Activated CD4-positive, alpha-beta T cell treated with anti-CD3 and anti-CD28 coated beads, Interleukin-2, Interleukin-6, amounts not matched to agents 100 ng/mL and 50 ng/mL, durations not matched to agents 16 hours and 8 hours (primary cell): ENCODE measurements around the gene MACO1.
A peak's percentile ranks its signal among the peaks of the same experiment; 100 is the strongest.
"Not testable (repeated sequence)": the region's sequence is repeated elsewhere in the genome, so short reads cannot be mapped to it uniquely, and the experiment has no call there.

Experiments
- DNase-seq: peaks from one replicate; pipeline ENCODE4 v3.0.0-alpha.2; 2020

MACO1 gene

DNA sequence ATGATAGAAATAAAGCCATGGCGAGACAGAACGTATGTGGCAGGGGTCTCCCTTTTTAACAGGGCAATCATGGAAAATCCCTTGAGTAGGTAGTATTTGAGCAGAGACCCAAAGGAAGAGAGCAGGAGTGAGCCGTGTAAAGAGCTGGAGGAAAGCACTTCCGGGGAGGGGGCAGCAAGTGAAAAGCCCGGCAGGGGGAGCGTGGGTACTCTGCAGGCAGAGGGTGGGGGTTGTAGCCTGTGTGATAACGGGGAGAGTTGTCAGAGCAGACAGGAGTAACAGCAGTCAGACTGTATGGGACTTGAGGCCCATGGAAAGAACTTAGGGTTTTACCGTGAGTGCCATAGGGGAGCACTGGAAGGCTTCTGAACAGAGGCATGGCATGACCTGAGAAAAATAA lies 61.6 kb downstream of the MACO1 start:
- no peak for DNase-seq

DNA sequence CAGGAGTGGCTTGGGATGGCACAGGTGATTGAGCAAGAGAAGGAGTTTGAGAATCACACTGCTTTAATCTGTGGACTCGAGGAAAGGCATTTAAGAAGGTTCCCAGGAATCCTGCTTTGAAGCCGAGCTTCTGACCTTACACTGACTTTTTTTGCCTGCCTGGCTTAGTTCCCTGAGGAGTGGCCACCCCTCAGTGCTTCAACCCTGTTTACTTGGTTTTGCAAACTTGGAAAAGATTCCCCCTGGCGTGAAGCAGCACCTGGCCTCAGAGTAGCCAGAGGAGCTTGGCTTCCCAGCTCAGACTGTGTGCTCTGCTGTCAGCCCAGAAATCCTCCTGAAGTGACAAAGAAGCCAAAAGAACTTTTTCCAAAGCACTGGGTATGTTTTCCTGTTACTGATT lies 64.3 kb downstream of the MACO1 start:
- DNase-seq = no peak

DNA sequence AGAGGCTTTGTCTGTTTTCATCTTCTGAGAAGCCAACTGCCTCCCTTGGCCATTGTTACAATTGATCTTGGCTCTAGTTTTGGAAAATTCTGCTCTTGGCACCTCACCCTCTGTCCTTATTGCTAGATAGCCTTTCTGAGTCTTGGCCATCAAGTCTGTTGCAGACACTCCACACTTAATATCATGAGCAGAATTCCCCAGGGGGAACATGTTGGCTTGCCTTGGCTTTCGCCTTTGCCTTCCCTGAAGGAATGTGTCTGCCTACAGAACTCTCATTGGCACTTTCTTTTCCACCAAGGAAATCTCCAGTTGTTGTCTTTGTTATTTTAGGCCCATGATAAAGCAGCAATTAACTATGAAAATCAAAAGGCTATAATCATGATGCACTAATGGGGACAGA lies 70.0 kb downstream of the MACO1 start:
- DNase-seq = no peak

DNA sequence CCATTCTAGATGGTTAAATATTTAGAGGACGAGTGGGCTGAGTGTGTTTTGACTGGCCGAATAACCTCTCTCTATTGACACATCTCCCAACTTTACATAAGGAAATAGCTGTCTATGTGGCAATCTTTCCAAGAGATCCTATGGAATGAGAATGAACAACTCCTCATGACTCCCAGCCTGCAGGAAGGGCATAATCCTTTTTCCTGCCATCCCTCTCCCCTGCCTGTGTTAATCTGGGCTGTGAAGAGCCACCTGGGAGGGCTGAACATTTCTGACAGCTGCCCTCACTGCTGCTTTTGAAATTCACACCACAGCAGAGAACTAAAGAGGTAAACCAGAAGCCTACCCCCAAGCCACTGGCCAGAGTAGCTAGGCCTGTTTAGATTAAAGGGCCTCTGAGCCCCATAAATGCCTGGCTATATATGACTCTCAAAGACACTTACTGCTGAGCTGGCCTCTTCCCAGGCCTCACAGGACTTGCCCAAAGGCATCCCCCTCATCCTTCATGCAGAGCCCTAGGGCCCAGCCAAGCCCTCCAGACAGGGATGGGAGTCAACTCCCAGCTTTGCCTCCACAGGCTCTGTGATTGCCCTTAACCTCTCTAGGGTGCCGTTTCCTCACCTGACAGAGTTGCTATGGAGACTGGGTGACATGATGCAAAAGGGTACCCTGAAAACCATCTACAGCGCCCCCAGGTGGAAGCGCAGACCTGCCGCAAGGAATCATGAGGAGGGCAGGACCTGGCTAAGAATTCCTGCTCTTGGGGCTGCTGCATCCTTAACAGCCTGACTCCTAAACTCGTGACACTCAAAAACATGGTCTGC lies 70.8 kb downstream of the MACO1 start:
- peak; percentile 9 for DNase-seq

DNA sequence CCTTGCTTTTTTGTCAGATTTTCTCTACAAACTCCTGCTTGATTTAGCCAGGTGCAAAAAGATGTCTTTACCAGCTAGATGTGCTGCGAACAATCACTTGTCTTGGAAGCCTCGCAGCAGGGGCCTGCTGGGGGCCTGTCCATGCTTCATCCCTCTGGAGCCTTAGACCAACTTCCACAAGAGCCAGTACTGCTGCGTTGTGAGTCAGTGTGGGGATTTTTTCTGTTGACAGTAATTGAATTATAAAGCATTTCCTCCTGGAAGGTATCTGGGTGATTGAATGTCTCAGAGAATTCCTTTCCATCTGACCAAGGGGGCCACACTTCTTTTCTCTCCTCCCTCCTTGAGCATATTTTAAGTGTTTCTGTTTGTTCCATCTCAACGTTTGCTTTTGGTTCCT lies 72.3 kb downstream of the MACO1 start:
- no peak for DNase-seq

DNA sequence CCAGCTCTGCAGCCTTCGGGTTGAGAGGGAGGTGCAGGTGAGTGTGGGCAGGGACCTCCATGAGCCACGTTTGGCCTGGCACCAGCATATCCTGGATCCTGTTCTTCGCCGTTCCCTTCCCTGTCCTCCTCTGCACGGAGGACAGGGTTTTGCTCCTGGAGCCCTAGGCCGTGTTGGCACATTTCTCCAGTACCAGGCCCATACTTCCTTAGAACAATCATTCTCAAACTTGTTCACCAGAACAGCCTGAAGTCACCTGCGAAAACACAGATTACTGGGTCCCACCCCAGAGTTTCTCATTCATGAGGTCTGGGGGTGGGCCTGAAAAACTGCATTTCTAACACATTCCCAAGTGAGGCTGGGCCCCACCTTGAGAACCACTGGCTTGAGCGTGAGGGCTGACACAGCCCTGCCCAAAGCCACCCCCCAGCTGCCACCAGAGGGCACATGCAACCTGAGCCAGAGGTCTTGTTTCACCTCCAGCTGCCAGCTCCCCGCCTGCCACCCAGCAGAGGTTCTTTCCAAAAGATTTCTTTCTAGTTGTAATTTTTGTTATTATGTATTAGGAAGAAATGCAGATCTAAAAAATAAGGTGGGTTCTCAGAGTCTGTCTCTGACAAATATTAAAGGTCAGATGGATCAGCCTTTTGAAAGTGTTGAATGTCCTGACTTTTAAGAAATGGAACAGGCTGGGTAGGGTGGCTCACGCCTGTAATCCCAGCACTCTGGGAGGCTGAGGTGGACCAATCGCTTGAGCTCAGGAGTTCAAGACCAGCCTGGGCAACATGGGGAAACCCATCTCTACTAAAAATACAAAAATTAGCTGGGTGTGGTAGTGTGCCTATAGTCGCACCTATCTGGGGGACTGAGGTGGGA lies 73.1 kb downstream of the MACO1 start:
- DNase-seq = peak; percentile 44

DNA sequence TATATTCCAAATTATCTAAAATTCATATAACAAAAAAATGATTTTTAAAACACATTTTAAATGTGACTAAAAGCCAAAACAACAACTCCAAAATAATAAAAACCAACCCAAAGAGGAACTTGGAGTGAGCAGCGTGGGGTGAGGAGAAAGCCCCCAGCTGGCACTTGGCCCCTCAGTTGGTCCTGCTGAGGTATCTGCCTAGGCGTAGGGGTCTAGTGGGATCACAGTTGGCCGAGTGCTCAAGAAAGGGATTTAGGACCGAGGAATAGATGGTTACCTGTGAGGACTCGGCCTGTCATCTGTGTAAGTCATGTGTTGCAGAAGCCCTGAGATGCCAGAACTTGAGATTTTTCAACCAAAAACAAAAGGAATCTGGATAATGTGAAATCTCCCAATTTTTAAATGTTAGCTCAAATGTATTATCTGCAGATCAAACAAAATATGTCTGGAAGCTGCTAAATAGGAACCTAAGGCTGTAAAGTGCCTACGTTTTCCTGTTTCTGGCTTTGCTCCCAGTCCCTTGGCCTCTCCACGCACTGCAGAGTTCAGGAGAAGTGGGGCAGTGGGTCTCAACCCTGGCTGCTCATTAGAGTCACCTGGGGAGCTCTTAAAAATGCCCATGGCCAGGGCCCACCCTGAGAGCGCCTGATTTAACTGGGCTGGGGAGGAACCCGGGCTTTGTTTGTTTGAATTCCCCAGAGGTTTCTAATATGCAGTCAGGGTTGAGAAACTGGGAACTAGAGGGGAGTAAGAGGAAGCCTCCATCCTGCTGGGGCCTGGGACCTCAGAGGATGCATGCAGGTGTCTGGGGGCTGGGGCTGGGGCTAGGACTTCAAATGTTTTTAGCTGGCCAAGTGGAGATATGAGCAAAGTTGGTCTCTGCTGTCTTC lies 74.3 kb downstream of the MACO1 start:
- DNase-seq = no peak

DNA sequence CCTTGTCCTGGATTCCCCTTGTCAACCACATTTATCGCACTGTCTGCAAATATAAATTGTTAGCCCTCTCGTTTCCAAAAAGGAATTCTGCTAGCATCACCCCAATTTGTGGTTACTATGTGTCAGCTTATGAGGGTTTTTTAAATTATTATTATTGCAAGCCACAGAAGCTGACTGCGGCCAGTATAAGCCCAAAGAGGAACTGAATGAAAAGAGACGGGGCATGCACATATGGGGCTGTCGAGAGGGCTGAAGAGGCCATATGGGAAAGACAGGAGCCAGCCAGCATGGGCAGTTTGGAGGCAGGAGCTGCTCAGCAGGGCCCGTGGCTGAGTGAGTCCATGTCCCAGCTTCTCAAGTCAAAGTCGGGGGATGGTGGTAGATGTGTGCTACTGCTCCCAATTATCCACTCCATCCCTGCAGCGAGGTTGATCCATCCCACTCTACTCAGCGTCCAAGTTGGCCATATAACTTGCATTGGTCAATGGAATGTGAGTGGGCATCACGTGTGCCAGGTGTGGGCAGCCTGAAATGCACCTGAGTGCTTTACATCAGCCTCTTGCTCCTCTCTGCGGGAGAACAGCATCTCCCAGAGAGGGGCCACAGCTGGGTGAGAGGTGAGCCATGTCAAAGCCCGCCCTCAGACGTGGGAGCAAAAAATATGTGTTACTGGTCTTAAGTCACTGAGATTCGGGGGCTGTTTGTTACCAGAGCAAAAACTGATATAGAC lies 75.1 kb downstream of the MACO1 start:
- DNase-seq = no peak

DNA sequence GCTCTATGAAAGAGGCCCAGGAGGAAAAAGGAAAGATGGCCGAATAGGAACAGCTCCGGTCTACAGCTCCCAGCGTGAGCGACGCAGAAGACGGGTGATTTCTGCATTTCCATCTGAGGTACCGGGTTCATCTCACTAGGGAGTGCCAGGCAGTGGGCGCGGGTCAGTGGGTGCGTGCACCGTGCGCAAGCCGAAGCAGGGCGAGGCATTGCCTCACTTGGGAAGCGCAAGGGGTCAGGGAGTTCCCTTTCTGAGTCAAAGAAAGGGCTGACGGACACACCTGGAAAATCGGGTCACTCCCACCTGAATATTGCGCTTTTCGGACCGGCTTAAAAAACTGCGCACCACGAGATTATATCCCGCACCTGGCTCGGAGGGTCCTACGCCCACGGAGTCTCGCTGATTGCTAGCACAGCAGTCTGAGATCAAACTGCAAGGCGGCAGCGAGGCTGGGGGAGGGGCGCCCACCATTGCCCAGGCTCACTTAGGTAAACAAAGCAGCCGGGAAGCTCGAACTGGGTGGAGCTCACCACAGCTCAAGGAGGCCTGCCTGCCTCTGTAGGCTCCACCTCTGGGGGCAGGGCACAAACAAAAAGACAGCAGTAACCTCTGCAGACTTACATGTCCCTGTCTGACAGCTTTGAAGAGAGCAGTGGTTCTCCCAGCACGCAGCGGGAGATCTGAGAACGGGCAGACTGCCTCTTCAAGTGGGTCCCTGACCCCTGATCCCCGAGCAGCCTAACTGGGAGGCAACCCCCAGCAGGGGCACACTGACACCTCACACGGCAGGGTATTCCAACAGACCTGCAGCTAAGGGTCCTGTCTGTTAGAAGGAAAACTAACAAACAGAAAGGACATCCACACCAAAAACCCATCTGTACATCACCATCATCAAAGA lies 76.1 kb downstream of the MACO1 start:
- not testable (repeated sequence) for DNase-seq

DNA sequence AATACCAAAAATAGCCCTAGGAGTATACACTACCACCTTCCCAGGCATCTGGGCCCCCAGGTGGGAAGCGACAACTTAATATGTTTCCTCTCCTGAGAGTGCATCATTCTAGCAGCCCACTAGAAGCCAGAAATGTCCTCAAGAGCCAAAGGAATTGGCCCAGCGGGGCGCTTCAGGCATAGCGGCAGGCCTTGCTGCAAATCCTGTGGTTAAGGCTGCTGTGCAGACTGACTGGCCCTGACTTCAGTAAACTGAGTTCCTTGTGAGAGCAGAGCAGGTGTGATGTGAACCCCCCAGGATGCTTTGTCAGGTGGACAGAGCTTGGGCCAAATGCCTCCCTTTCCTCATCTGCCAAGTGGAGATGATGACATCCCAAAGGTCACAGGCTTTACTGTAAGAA lies 83.0 kb downstream of the MACO1 start:
- no peak for DNase-seq

DNA sequence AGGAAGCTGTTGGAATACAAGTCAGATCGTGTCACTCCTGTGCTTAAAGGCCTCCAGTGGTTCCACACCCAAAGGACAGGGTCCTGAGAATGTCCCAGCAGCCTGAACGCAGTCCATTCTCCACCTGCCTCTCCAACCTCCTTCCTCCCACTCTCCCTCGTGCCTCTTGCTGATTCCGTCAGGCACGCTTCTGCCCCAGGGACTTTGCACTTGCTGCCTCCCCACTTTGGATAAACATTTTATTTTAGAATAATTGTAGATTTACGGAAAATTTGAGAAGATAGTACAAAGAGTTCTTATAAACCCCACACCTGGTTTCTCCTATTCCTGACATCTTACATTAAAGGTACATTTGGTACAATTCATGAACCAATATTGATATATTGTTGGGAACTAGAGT lies 84.3 kb downstream of the MACO1 start:
- no peak for DNase-seq

DNA sequence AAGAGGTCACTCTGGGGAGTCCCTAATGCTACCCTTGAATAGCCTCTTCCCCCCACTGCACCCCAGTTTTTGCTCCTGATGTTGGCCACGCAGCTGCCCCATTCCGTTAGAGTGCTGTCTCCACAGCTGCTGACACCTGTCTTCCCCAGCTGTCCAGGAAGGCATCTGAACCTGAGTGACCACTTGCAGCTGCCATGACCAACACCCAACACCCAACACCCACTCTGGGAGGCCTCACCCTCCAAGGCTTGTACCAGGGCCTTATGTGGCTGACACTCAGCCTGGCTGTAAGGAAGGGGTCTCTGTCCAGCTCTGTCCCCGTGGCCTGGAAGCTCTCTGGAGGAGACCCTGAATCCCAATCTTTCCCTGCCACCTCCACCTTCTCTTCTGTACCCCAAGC lies 86.0 kb downstream of the MACO1 start:
- no peak for DNase-seq

DNA sequence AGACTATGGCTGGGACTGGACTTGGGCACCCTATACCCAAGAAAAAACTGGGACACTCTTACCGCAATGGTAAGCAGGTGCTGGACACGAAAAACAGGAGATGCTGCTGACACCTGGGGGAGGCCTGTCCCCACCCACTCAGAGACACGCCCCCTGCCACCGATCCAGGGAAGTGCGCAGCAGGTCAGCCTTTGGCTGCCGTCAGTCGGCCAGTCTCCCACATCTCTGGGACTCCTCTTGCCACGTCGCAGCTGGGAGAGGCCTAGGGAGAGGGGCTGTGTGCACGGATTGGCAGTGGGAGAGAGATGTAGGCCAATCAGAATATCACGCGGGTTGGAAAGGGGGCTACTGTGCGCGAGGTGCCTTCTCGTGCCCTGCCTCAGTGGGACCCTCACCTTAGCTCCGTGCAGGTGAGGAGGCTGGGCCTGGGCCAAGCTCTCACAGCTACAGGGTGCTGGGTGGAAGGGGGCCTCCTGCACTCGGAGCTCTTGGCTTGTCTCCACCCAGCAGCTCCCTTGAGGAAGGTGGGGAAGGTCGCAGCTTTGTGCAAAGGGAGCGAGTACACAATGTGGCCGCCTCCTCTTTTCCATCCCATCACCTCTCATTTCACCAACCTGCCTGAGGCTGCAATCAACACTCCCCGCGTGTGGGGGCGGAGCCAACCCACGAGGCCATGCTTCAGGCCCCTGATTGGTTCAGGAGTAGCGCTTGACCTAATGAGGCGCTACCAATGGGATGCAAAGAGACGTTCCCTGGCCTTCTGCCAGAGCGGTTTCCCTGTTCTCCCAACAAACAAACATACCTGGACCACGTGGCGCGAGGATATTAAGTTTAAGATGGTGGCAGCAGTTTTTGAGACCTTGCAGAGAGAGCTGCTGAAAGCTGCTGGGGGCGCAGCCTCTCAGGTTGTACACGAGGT lies 87.0 kb downstream of the MACO1 start:
- no peak for DNase-seq

DNA sequence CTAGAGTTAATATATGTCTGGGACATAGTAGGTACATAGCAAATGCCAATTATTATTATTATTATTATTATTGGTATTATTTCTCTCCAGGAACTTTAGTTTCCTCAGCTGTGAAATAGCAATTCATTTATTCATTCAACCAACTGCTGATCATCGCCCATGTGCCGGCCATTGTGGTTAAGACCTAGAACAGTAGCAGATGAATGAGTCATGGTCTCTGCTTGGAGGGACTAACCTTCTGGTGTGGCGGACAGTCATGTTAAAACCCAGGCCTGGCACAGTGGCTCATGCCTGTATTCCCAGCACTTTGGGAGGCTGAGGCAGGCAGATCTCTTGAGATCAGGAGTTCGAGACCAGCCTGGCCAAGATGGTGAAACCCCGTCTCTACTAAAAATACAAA lies 88.9 kb downstream of the MACO1 start:
- DNase-seq = no peak

DNA sequence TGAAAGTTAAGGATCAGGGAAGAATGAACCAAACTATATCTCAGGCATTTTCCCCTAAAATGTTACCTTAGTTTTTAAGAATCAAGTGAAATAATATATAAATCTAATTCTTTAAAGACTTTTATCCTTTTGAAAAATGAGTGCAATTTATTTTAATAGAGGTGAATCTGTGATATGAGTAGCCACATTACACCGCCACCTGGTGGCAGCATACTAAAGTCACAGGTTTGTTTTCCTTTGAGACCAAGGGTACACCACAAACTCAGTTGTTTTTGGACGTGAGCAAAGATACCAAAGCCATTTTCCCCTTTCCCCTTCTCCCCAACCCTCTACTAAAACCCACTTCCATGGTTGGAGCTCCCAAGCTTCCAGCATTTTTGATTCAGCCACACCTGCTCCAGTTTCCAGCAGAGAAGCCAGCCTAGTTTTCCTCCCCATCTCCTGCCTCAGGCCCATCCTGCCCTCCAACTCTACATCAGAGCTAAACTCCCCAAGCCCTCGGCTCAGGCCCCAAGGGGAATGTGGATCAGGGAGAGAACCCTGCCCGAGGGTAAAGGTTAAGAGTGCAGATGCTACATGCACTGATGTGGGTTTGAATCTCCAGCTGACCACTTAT lies 89.9 kb downstream of the MACO1 start:
- peak; percentile 63 for DNase-seq

DNA sequence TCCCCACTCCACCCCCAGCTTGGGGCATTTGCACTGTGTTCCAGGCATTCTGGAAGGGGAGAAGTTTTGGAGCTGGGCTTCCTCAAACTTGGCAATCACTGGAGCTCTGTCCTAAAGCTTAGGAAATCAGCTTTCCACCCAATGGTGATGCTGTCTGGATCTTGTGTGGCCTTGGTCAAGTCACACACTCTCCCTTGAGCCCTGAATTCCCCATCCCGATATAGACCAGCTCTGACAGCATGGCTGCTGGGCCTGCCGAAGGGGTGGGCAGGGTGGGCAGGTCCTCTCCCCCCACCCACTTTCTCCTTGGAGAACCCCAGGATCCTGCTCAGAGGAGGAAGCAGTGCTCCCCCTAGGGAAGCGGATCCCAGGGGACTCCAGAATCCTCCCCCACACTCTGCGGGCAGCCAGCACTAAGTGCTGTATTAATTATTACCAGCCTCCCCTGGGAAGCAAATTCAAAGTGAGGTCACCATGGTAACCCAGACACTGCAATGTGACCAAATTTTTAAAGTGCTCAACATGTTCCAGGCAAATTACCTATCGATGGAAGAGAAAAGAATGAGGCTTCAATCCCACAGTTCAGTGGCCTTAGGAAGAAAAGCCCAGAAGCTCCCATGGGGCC lies 91.4 kb downstream of the MACO1 start:
- no peak for DNase-seq

DNA sequence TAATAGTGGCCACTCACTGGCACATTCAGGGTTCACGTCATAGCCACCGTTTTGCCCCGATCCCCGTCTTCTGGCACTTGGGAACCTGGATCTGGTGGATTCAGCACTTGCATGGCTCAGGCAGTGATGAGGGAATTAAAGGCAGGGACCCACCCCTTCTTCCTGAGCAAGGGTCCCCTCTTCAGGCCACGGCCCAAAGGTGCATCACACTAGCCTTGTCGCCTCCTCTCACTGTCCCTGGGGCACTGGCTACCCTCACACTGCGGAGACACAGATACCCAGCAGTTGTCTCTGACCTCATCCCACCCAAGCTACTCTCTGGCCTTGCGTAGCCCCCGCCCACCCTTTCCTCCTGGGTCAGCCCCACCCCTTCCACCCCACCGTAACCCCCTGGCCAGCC lies 92.8 kb downstream of the MACO1 start:
- DNase-seq = no peak

DNA sequence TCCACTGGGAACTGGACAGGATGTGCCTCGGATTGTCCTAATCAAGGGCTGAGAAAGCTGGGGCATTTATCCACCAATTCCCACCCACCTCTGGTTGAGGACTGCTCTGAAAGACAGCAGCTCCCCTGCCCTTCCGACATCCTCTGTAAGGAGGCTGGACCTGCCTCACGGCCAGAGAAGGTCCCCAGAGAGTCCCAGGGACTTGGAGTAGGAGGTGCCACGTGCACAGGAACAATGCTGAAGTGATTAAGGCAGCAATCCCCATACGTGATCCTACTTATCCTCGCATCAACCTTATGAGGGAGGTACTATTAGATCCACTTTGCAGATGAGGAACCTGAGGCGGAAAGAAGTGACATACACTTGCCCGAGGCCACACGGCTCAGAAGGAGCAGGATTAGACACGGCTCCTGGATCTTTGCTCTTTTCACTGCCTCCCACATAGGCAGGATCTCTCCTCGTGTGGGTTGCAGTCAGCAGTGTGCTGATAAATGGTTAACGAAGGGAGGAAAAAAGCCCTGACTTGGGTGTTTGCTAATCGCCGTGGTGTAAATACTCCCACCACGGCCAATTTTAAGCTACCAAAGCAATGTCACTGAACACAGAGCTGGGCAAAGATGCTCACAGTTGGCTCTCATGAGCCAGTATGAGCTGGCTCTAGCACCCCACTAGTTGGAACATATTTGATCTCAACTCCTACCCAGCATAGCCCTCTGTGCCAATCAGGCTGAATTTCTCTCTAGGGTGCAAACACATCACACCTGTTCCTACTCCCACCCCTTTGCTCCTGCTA lies 94.1 kb downstream of the MACO1 start:
- no peak for DNase-seq

DNA sequence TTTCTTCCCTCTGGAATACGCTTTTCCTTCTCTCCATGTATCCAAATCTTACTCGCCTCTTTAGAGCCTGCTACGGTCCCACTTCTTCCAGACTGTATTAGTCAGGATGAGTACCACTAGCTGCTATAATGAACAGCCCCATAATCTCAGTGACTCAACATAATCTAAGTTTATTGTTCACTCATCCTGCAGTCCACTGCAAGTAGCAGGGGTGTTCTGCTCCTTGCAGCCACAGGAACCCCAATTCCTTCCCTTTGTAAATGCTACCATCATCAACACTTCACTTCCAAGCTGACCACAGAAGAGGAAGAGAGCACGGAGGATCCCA lies 94.6 kb downstream of the MACO1 start:
- no peak for DNase-seq
